OCI-LY1 (cell line): Measurements from ENCODE around the gene LRCH1.

ENCODE experiments used
- CTCF ChIP-seq: fragments of 200-600 bp; sonication (generic), shearing (Covaris generic); IDR thresholded peaks from 2 replicates; pipeline ENCODE4 v1.5.1; 2017; ENCODE audit warnings: mild to moderate bottlenecking, antibody characterized with exemption, low read length, moderate library complexity, mixed read lengths
- EZH2 ChIP-seq: fragments of 200-600 bp; sonication (generic), shearing (Covaris generic); IDR thresholded peaks from 2 replicates; pipeline ENCODE4 v1.8.0; 2017; ENCODE audit warnings: borderline replicate concordance, mixed run types, mild to moderate bottlenecking, antibody characterized with exemption, low read length, moderate library complexity, mixed read lengths

DNA sequence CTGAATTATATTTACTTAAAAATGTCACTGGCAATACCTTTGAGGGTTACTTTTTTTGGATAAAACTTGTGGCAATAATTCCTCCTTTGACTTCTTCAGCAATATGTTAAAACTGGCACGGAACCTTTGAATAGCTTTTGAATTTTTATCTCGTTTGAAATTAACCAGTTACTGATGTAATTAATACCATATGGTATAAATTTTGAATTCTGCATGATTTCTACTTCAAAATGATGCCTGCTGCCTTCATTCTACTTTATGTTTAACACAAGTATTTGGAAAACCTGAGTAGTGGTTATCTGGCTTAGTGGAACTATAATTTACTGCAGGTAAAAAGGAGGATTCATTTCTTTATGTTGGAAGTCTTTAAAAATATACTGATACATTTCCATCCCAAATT, 85.3 kb downstream of the LRCH1 start:
- TF ChIP-seq CTCF (no peak), EZH2 (no peak)
